Neural progenitor cell (in vitro differentiated cells): Measurements from ENCODE around the gene PRDX1.

Source experiments
- CTCF ChIP-seq: fragments of 200-600 bp; sonication (generic); IDR thresholded peaks from 2 replicates; pipeline ENCODE4 v1.5.1; 2017; ENCODE audit warnings: antibody characterized with exemption, mild to moderate bottlenecking
- EZH2 ChIP-seq: fragments of 200-600 bp; sonication (generic); IDR thresholded peaks from 2 replicates; pipeline ENCODE4 v1.6.1; 2017; ENCODE audit warnings: antibody characterized with exemption, mild to moderate bottlenecking, moderate library complexity

GRCh38 chr1:45545553-45546310, 24.0 kb upstream of the PRDX1 start:
- TF ChIP-seq CTCF (no peak), EZH2 (no peak)
